Lower leg skin (tissue), 3 donors: Measurements from ENCODE around the gene NUP93.

Experiments
- POLR2A ChIP-seq, 2 donors: fragments of 450-650 bp; IDR thresholded peaks; one replicate each; pipeline ENCODE4 v1.6.1; 2016 to 2017; ENCODE audit warnings: antibody characterized with exemption in 2 of 2, mild to moderate bottlenecking in 1 of 2, moderate library complexity in 1 of 2
- TF ChIP-seq, protein P1 (sequence below), 3 donors: fragments of 450-650 bp; IDR thresholded peaks; one replicate each; pipeline ENCODE4 v1.5.1; 2016; ENCODE audit warnings: antibody characterized with exemption in 3 of 3, mild to moderate bottlenecking in 3 of 3, moderate library complexity in 2 of 3

GRCh38 chr16:56892705-56893104 is 162.8 kb downstream of the NUP93 start:
- TF ChIP-seq, protein P1, sequence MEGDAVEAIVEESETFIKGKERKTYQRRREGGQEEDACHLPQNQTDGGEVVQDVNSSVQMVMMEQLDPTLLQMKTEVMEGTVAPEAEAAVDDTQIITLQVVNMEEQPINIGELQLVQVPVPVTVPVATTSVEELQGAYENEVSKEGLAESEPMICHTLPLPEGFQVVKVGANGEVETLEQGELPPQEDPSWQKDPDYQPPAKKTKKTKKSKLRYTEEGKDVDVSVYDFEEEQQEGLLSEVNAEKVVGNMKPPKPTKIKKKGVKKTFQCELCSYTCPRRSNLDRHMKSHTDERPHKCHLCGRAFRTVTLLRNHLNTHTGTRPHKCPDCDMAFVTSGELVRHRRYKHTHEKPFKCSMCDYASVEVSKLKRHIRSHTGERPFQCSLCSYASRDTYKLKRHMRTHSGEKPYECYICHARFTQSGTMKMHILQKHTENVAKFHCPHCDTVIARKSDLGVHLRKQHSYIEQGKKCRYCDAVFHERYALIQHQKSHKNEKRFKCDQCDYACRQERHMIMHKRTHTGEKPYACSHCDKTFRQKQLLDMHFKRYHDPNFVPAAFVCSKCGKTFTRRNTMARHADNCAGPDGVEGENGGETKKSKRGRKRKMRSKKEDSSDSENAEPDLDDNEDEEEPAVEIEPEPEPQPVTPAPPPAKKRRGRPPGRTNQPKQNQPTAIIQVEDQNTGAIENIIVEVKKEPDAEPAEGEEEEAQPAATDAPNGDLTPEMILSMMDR (IDR thresholded peaks at IDR 0.05), result no peak
- no peak for TF ChIP-seq POLR2A (IDR thresholded peaks at IDR 0.05)
